GM23338 (cell line): Measurements from ENCODE around the gene SUN5. TPM values are rescaled to one million over a fixed set of nuclear protein-coding genes. Genes with fewer than 3 reads are reported as not detected.

Experiments used
- ATAC-seq: fragments of 200-7000 bp; cut with Tn5 transposase; 3 replicates; pipeline ENCODE4 v1.9.1; 2020
- DNase-seq: peaks from one replicate; pipeline ENCODE4 v3.0.0-alpha.2; 2015; ENCODE audit warnings: low spot score
- H2AFZ ChIP-seq: fragments of 200-600 bp; sonication (generic); 2 replicates; pipeline ENCODE4 v1.8.0; 2016; ENCODE audit warnings: antibody characterized with exemption, mild to moderate bottlenecking, moderate library complexity
- H3F3A ChIP-seq: fragments of 200-600 bp; sonication (generic); replicated peaks from 2 replicates; pipeline ENCODE4 v1.8.0; 2017; ENCODE audit warnings: antibody characterized with exemption, mixed run types, low read depth
- H3K27ac ChIP-seq: fragments of 200-600 bp; sonication (generic); 2 replicates; pipeline ENCODE4 v1.6.1; 2016; ENCODE audit warnings: low read depth
- H3K27me3 ChIP-seq: fragments of 200-600 bp; sonication (generic); 2 replicates; pipeline ENCODE4 v1.8.0; 2016; ENCODE audit warnings: mild to moderate bottlenecking, mixed run types, moderate library complexity; ENCODE audit not compliant: insufficient read depth
- H3K36me3 ChIP-seq: fragments of 200-600 bp; sonication (generic); 2 replicates; pipeline ENCODE4 v1.8.0; 2016; ENCODE audit warnings: mild to moderate bottlenecking; ENCODE audit not compliant: insufficient read depth
- H3K4me1 ChIP-seq: fragments of 200-600 bp; sonication (generic); 2 replicates; pipeline ENCODE4 v1.8.0; 2016; ENCODE audit warnings: mild to moderate bottlenecking, moderate library complexity; ENCODE audit not compliant: insufficient read depth
- H3K4me2 ChIP-seq: fragments of 200-600 bp; sonication (generic); 2 replicates; pipeline ENCODE4 v1.7.1; 2017; ENCODE audit warnings: mixed run types
- H3K4me3 ChIP-seq: fragments of 200-600 bp; sonication (generic); 2 replicates; pipeline ENCODE4 v1.6.1; 2016; ENCODE audit warnings: mixed run types
- H3K79me2 ChIP-seq: fragments of 200-600 bp; sonication (generic); replicated peaks from 2 replicates; pipeline ENCODE4 v1.8.0; 2017; ENCODE audit warnings: mild to moderate bottlenecking; ENCODE audit not compliant: insufficient read depth
- H3K9me2 ChIP-seq: fragments of 200-600 bp; sonication (generic); 2 replicates; pipeline ENCODE4 v1.8.0; 2017; ENCODE audit not compliant: insufficient read depth
- H4K20me1 ChIP-seq: fragments of 200-600 bp; sonication (generic); replicated peaks from 2 replicates; pipeline ENCODE4 v1.8.0; 2017; ENCODE audit warnings: mild to moderate bottlenecking; ENCODE audit not compliant: insufficient read depth
- H3K27ac Mint-ChIP-seq: 2 replicates; pipeline ENCODE4 v1.8.0; 2020; ENCODE audit warnings: inconsistent platforms, mild to moderate bottlenecking, moderate library complexity, mixed read lengths
- H3K27me3 Mint-ChIP-seq: 3 replicates; pipeline ENCODE4 v1.8.0; 2022; ENCODE audit warnings: low read depth, mild to moderate bottlenecking, moderate library complexity, mixed read lengths, inconsistent platforms; ENCODE audit not compliant: insufficient read depth, poor library complexity
- H3K36me3 Mint-ChIP-seq: 3 replicates; pipeline ENCODE4 v1.8.0; 2021; ENCODE audit warnings: low read depth, mild to moderate bottlenecking, inconsistent platforms, moderate library complexity, mixed read lengths
- H3K4me1 Mint-ChIP-seq: 3 replicates; pipeline ENCODE4 v1.8.0; 2020; ENCODE audit warnings: mild to moderate bottlenecking, inconsistent platforms, mixed read lengths
- H3K4me3 Mint-ChIP-seq: 3 replicates; pipeline ENCODE4 v1.8.0; 2021; ENCODE audit warnings: moderate library complexity, mild to moderate bottlenecking, inconsistent platforms, mixed read lengths
- H3K9me3 Mint-ChIP-seq: 3 replicates; pipeline ENCODE4 v1.8.0; 2020; ENCODE audit warnings: moderate library complexity, mild to moderate bottlenecking, inconsistent platforms, mixed read lengths
- CREB1 ChIP-seq: fragments of 250-450 bp; sonication (Bioruptor Pico); IDR thresholded peaks from 2 replicates; pipeline ENCODE4 v1.5.0; 2020; ENCODE audit warnings: low read depth, mild to moderate bottlenecking, moderate library complexity
- EZH2 ChIP-seq: fragments of 200-600 bp; sonication (generic); IDR thresholded peaks from one replicate; pipeline ENCODE4 v1.8.0; 2017; ENCODE audit warnings: antibody characterized with exemption, mild to moderate bottlenecking, low read depth; ENCODE audit not compliant: unreplicated experiment
- EZH2phosphoT487 ChIP-seq: fragments of 200-600 bp; sonication (generic); IDR thresholded peaks from one replicate; pipeline ENCODE4 v1.8.1; 2018; ENCODE audit warnings: antibody characterized with exemption; ENCODE audit not compliant: unreplicated experiment
- NANOG ChIP-seq: IDR thresholded peaks from 2 replicates; pipeline ENCODE4 v1.6.1; 2016; ENCODE audit warnings: antibody characterized with exemption, borderline replicate concordance
- POLR2AphosphoS5 ChIP-seq: IDR thresholded peaks from 2 replicates; pipeline ENCODE4 v1.6.1; 2016; ENCODE audit warnings: antibody characterized with exemption, low read depth
- STAT1 ChIP-seq: IDR thresholded peaks from one replicate; pipeline ENCODE4 v1.6.1; 2016; ENCODE audit warnings: antibody characterized with exemption; ENCODE audit not compliant: unreplicated experiment
- ZNF331 ChIP-seq: fragments of 250-450 bp; sonication (Bioruptor Pico); IDR thresholded peaks from 2 replicates; pipeline ENCODE4 v1.5.0; 2020; ENCODE audit warnings: low read depth, mild to moderate bottlenecking, moderate library complexity
- polyA plus RNA-seq: library from polyadenylated mRNA; unstranded; fragments of >200 nt; fragmentation: Nextera tagmentation; extraction: Ambion mirVana; gene quantifications from 2 replicates; pipeline ENCODE4 v1.2.1, GENCODE V29; 2016
- total RNA-seq: library from RNA; depleted of rRNA; stranded (reverse); fragments of >200 nt; shearing (Covaris generic); gene quantifications from 2 replicates; pipeline ENCODE4 v1.2.3, GENCODE V29; 2014
- TF ChIP-seq, protein P1 (sequence below): fragments of 250-450 bp; sonication (Bioruptor Pico); IDR thresholded peaks from 2 replicates; pipeline ENCODE4 v1.5.0; 2020; ENCODE audit warnings: mild to moderate bottlenecking, moderate library complexity
- TF ChIP-seq, protein P2 (sequence below): IDR thresholded peaks from 2 replicates; pipeline ENCODE4 v1.6.1; 2016; ENCODE audit warnings: antibody characterized with exemption
- TF ChIP-seq, protein P3 (sequence below): IDR thresholded peaks from one replicate; pipeline ENCODE4 v1.6.1; 2018; ENCODE audit warnings: antibody characterized with exemption; ENCODE audit not compliant: unreplicated experiment

The SUN5 gene
- total and polyA plus RNA-seq, 2 experiments from 2014 or later: not detected

DNA sequence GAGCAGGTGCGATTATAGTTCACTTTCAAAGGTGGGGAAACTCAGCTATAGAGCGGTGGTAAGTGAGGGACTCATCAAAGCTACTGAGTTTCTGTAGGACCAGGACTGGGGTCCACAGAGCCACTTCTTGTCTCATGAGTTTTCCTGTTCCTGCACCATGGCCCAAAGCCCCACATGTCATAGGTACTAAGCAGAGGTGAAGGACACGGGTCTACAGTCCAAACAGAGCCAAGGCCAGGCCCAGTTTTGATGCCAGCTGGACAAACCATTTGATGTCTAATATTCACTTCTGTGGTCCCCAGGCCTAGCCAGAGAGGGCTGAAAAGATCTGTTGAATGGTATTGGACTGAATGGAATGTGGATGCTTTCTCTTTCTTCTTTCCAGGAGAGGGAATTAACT lies 38.2 kb upstream of the SUN5 start:
- no peak overlapping the region for H3K4me2 ChIP-seq
- TF ChIP-seq ZNF331 (CRISPR knock-in tag) (no peak), EZH2 (no peak), CREB1 (no peak)
- TF ChIP-seq, protein P1, sequence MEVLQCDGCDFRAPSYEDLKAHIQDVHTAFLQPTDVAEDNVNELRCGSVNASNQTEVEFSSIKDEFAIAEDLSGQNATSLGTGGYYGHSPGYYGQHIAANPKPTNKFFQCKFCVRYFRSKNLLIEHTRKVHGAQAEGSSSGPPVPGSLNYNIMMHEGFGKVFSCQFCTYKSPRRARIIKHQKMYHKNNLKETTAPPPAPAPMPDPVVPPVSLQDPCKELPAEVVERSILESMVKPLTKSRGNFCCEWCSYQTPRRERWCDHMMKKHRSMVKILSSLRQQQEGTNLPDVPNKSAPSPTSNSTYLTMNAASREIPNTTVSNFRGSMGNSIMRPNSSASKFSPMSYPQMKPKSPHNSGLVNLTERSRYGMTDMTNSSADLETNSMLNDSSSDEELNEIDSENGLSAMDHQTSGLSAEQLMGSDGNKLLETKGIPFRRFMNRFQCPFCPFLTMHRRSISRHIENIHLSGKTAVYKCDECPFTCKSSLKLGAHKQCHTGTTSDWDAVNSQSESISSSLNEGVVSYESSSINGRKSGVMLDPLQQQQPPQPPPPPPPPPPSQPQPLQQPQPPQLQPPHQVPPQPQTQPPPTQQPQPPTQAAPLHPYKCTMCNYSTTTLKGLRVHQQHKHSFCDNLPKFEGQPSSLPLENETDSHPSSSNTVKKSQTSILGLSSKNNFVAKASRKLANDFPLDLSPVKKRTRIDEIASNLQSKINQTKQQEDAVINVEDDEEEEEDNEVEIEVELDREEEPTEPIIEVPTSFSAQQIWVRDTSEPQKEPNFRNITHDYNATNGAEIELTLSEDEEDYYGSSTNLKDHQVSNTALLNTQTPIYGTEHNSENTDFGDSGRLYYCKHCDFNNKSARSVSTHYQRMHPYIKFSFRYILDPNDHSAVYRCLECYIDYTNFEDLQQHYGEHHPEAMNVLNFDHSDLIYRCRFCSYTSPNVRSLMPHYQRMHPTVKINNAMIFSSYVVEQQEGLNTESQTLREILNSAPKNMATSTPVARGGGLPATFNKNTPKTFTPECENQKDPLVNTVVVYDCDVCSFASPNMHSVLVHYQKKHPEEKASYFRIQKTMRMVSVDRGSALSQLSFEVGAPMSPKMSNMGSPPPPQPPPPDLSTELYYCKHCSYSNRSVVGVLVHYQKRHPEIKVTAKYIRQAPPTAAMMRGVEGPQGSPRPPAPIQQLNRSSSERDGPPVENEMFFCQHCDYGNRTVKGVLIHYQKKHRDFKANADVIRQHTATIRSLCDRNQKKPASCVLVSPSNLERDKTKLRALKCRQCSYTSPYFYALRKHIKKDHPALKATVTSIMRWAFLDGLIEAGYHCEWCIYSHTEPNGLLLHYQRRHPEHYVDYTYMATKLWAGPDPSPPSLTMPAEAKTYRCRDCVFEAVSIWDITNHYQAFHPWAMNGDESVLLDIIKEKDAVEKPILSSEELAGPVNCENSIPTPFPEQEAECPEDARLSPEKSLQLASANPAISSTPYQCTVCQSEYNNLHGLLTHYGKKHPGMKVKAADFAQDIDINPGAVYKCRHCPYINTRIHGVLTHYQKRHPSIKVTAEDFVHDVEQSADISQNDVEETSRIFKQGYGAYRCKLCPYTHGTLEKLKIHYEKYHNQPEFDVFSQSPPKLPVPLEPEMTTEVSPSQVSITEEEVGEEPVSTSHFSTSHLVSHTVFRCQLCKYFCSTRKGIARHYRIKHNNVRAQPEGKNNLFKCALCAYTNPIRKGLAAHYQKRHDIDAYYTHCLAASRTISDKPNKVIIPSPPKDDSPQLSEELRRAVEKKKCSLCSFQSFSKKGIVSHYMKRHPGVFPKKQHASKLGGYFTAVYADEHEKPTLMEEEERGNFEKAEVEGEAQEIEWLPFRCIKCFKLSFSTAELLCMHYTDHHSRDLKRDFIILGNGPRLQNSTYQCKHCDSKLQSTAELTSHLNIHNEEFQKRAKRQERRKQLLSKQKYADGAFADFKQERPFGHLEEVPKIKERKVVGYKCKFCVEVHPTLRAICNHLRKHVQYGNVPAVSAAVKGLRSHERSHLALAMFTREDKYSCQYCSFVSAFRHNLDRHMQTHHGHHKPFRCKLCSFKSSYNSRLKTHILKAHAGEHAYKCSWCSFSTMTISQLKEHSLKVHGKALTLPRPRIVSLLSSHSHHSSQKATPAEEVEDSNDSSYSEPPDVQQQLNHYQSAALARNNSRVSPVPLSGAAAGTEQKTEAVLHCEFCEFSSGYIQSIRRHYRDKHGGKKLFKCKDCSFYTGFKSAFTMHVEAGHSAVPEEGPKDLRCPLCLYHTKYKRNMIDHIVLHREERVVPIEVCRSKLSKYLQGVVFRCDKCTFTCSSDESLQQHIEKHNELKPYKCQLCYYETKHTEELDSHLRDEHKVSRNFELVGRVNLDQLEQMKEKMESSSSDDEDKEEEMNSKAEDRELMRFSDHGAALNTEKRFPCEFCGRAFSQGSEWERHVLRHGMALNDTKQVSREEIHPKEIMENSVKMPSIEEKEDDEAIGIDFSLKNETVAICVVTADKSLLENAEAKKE (CRISPR knock-in tag): no peak
- TF ChIP-seq, protein P2, sequence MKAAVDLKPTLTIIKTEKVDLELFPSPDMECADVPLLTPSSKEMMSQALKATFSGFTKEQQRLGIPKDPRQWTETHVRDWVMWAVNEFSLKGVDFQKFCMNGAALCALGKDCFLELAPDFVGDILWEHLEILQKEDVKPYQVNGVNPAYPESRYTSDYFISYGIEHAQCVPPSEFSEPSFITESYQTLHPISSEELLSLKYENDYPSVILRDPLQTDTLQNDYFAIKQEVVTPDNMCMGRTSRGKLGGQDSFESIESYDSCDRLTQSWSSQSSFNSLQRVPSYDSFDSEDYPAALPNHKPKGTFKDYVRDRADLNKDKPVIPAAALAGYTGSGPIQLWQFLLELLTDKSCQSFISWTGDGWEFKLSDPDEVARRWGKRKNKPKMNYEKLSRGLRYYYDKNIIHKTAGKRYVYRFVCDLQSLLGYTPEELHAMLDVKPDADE: no peak
- H3K27ac Mint-ChIP-seq: no peak overlapping the region
- H3K9me3 Mint-ChIP-seq: peaks cover 26% of the 10 kb centered on the region
- H3K27ac ChIP-seq: no peak overlapping the region
- H2AFZ ChIP-seq: no peak overlapping the region
- no peaks in the 10 kb centered on the region for H3F3A ChIP-seq
- H3K36me3 Mint-ChIP-seq: peaks cover 9% of the 10 kb centered on the region
- H3K27me3 Mint-ChIP-seq: peaks cover 8% of the 10 kb centered on the region
- no peaks in the 10 kb centered on the region for H3K27me3 ChIP-seq
- H3K4me1 ChIP-seq: no peaks in the 10 kb centered on the region
- no peak for ATAC-seq
- peaks cover 3% of the 10 kb centered on the region; the same call in 1 of the 2 replicates for H3K9me2 ChIP-seq
- no peaks in the 10 kb centered on the region for H3K4me1 Mint-ChIP-seq
- DNase-seq: no peak
- H3K36me3 ChIP-seq: no peaks in the 10 kb centered on the region; the same call in 1 of the 2 replicates
- no peak overlapping the region for H3K4me3 ChIP-seq
- H4K20me1 ChIP-seq: no peaks in the 10 kb centered on the region
- no peaks in the 10 kb centered on the region for H3K79me2 ChIP-seq
- no peak overlapping the region for H3K4me3 Mint-ChIP-seq

DNA sequence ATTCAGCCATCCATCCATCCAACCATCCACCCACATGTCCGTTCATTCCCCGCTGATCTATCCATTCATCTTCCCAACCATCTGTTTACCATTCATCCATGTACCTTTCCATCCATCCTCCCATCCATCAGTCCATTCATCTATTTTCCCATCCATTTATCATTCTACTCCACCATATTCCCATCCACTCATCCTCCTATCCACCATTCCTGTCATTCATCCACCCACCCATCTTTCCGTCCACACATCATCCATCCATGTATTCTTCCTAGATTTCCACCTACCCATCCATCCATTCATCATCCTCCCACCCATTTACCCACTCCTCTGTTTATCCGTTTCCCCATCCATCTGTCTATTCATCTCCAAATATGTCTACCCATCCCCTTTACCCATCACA lies 34.0 kb upstream of the SUN5 start:
- 0 out of 3 replicates have a peak, but pooled peaks cover under 1% of the 10 kb centered on the region for H3K9me3 Mint-ChIP-seq
- H3K4me2 ChIP-seq: no peak overlapping the region
- no peak for DNase-seq
- H3K27ac ChIP-seq: no peak overlapping the region
- H3K36me3 ChIP-seq: no peaks in the 10 kb centered on the region
- no peak overlapping the region for H2AFZ ChIP-seq
- no peaks in the 10 kb centered on the region for H3K4me1 ChIP-seq
- no peaks in the 10 kb centered on the region for H3F3A ChIP-seq
- H3K9me2 ChIP-seq: peaks cover 3% of the 10 kb centered on the region; the same call in 1 of the 2 replicates
- no peak overlapping the region for H3K27ac Mint-ChIP-seq
- H3K27me3 Mint-ChIP-seq: peaks cover 9% of the 10 kb centered on the region
- no peak for ATAC-seq
- H3K27me3 ChIP-seq: no peaks in the 10 kb centered on the region
- no peak overlapping the region for H3K4me3 ChIP-seq
- H3K4me1 Mint-ChIP-seq: no peaks in the 10 kb centered on the region
- H4K20me1 ChIP-seq: no peaks in the 10 kb centered on the region
- H3K36me3 Mint-ChIP-seq: no peaks in the 10 kb centered on the region
- H3K79me2 ChIP-seq: no peaks in the 10 kb centered on the region
- no peak overlapping the region for H3K4me3 Mint-ChIP-seq
- TF ChIP-seq NANOG (no peak), POLR2AphosphoS5 (no peak), STAT1 (no peak), EZH2phosphoT487 (no peak)
- TF ChIP-seq, protein P3, sequence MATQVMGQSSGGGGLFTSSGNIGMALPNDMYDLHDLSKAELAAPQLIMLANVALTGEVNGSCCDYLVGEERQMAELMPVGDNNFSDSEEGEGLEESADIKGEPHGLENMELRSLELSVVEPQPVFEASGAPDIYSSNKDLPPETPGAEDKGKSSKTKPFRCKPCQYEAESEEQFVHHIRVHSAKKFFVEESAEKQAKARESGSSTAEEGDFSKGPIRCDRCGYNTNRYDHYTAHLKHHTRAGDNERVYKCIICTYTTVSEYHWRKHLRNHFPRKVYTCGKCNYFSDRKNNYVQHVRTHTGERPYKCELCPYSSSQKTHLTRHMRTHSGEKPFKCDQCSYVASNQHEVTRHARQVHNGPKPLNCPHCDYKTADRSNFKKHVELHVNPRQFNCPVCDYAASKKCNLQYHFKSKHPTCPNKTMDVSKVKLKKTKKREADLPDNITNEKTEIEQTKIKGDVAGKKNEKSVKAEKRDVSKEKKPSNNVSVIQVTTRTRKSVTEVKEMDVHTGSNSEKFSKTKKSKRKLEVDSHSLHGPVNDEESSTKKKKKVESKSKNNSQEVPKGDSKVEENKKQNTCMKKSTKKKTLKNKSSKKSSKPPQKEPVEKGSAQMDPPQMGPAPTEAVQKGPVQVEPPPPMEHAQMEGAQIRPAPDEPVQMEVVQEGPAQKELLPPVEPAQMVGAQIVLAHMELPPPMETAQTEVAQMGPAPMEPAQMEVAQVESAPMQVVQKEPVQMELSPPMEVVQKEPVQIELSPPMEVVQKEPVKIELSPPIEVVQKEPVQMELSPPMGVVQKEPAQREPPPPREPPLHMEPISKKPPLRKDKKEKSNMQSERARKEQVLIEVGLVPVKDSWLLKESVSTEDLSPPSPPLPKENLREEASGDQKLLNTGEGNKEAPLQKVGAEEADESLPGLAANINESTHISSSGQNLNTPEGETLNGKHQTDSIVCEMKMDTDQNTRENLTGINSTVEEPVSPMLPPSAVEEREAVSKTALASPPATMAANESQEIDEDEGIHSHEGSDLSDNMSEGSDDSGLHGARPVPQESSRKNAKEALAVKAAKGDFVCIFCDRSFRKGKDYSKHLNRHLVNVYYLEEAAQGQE: no peak
